ENCODE measurements around the gene CD46. TPM values are rescaled to one million over a fixed set of nuclear protein-coding genes. Genes with fewer than 3 reads are reported as not detected.
A peak's percentile ranks its signal among the peaks of the same experiment; 100 is the strongest.
"Not testable (repeated sequence)": the region's sequence is repeated elsewhere in the genome, so short reads cannot be mapped to it uniquely, and the experiment has no call there.

CD46 gene
- total RNA-seq, 1 donor from 2014 or later, result 214 TPM

GRCh38 chr1:207747627-207748492, 4.0 kb upstream of the CD46 start:
- H3K27ac Mint-ChIP-seq, result no peak overlapping the region
- H3K9me3 Mint-ChIP-seq (ENCODE audit: low read depth), result peaks cover 3% of the 10 kb centered on the region
- peaks cover 27% of the 10 kb centered on the region for H3K4me1 Mint-ChIP-seq (ENCODE audit: low read depth)
- no peak for DNase-seq (ENCODE audit: low spot score, unreplicated experiment)
- no peaks in the 10 kb centered on the region for H3K27me3 Mint-ChIP-seq
- no peak overlapping the region for H3K4me3 Mint-ChIP-seq (ENCODE audit: low read depth)
- no peaks in the 10 kb centered on the region for H3K36me3 Mint-ChIP-seq (ENCODE audit: insufficient read depth)
- TF ChIP-seq CTCF (IDR thresholded peaks at IDR 0.05; ENCODE audit: unreplicated experiment), result no peak

GRCh38 chr1:207748737-207749528, 2.9 kb upstream of the CD46 start:
- H3K9me3 Mint-ChIP-seq (ENCODE audit: low read depth), result peaks cover 3% of the 10 kb centered on the region
- H3K27ac Mint-ChIP-seq, result no peak overlapping the region
- DNase-seq (ENCODE audit: low spot score, unreplicated experiment), result no peak
- H3K36me3 Mint-ChIP-seq (ENCODE audit: insufficient read depth), result no peaks in the 10 kb centered on the region
- no peak overlapping the region for H3K4me3 Mint-ChIP-seq (ENCODE audit: low read depth)
- H3K4me1 Mint-ChIP-seq (ENCODE audit: low read depth), result peaks cover 32% of the 10 kb centered on the region
- H3K27me3 Mint-ChIP-seq, result no peaks in the 10 kb centered on the region
- no peak for TF ChIP-seq CTCF (IDR thresholded peaks at IDR 0.05; ENCODE audit: unreplicated experiment)

- no peak for DNase-seq (ENCODE audit: low spot score, unreplicated experiment)
- H3K27ac Mint-ChIP-seq, result peak overlapping the region; percentile 100
- no peaks in the 10 kb centered on the region for H3K27me3 Mint-ChIP-seq
- no peaks in the 10 kb centered on the region for H3K36me3 Mint-ChIP-seq (ENCODE audit: insufficient read depth)
- H3K4me1 Mint-ChIP-seq (ENCODE audit: low read depth), result peaks cover 51% of the 10 kb centered on the region
- H3K9me3 Mint-ChIP-seq (ENCODE audit: low read depth), result peaks cover 3% of the 10 kb centered on the region
- TF ChIP-seq CTCF (IDR thresholded peaks at IDR 0.05; ENCODE audit: unreplicated experiment), result no peak
- peak overlapping the region; percentile 99 for H3K4me3 Mint-ChIP-seq (ENCODE audit: low read depth)
Observed at GRCh38 chr1:207750631-207751305, 1.1 kb upstream of the CD46 start.

- Mint-ChIP-seq H3K27ac (peak overlapping the region; percentile 100), H3K4me1 (ENCODE audit: low read depth) (peaks cover 55% of the 10 kb centered on the region), H3K4me3 (ENCODE audit: low read depth) (peak overlapping the region; percentile 99)
- H3K27me3 Mint-ChIP-seq; H3K9me3 Mint-ChIP-seq (ENCODE audit: low read depth); H3K36me3 Mint-ChIP-seq (ENCODE audit: insufficient read depth); DNase-seq (ENCODE audit: low spot score, unreplicated experiment): not testable (repeated sequence)
Observed at GRCh38 chr1:207751463-207751789, 428 bp upstream of the CD46 start.

- Mint-ChIP-seq H3K27ac (peak overlapping the region; percentile 99), H3K27me3 (no peaks in the 10 kb centered on the region), H3K4me1 (ENCODE audit: low read depth) (peaks cover 56% of the 10 kb centered on the region), H3K9me3 (ENCODE audit: low read depth) (peaks cover 2% of the 10 kb centered on the region), H3K4me3 (ENCODE audit: low read depth) (peak overlapping the region; percentile 99), H3K36me3 (ENCODE audit: insufficient read depth) (no peaks in the 10 kb centered on the region)
- peak; percentile 27 for DNase-seq (ENCODE audit: low spot score, unreplicated experiment)
- TF ChIP-seq CTCF (IDR thresholded peaks at IDR 0.05; ENCODE audit: unreplicated experiment), result no peak
Observed at GRCh38 chr1:207752456-207752998, 673 bp downstream of the CD46 start.
